Glutamatergic neuron (in vitro differentiated cells): Measurements from ENCODE around the gene CALCOCO1. TPM values are rescaled to one million over a fixed set of nuclear protein-coding genes. Genes with fewer than 3 reads are reported as not detected.
A peak's percentile ranks its signal among the peaks of the same experiment; 100 is the strongest.

Source experiments
- DNase-seq: peaks from one replicate; pipeline ENCODE4 v3.0.0; 2022
- H3K27ac Mint-ChIP-seq: one replicate; pipeline ENCODE4 v1.8.0; 2020; ENCODE audit warnings: mild to moderate bottlenecking, mixed read lengths, inconsistent platforms; ENCODE audit not compliant: unreplicated experiment
- H3K27me3 Mint-ChIP-seq: one replicate; pipeline ENCODE4 v1.8.0; 2020; ENCODE audit warnings: mild to moderate bottlenecking, moderate library complexity, mixed read lengths, inconsistent platforms; ENCODE audit not compliant: unreplicated experiment
- H3K36me3 Mint-ChIP-seq: one replicate; pipeline ENCODE4 v1.8.0; 2020; ENCODE audit warnings: mild to moderate bottlenecking, mixed read lengths, inconsistent platforms; ENCODE audit not compliant: unreplicated experiment
- H3K4me1 Mint-ChIP-seq: one replicate; pipeline ENCODE4 v1.8.0; 2020; ENCODE audit warnings: mild to moderate bottlenecking, low read depth, mixed read lengths, inconsistent platforms; ENCODE audit not compliant: unreplicated experiment
- H3K4me3 Mint-ChIP-seq: one replicate; pipeline ENCODE4 v1.8.0; 2020; ENCODE audit warnings: mild to moderate bottlenecking, mixed read lengths, inconsistent platforms; ENCODE audit not compliant: unreplicated experiment
- H3K9me3 Mint-ChIP-seq: one replicate; pipeline ENCODE4 v1.8.0; 2020; ENCODE audit warnings: mild to moderate bottlenecking, moderate library complexity, mixed read lengths, inconsistent platforms; ENCODE audit not compliant: unreplicated experiment
- CTCF ChIP-seq: fragments of 200-600 bp; sonication (generic); IDR thresholded peaks from one replicate; pipeline ENCODE4 v1.5.0; 2021; ENCODE audit not compliant: partially characterized antibody, unreplicated experiment
- total RNA-seq: library from RNA; stranded (reverse); fragmentation: NEBNext Ultra II Directional; extraction: Animal tissue kit (Norgen Biotek cat#: 25700); gene quantifications from one replicate; pipeline ENCODE4 v1.2.1, GENCODE V29; 2021; ENCODE audit not compliant: unreplicated experiment

Gene CALCOCO1
- total RNA-seq, 1 donor from 2014 or later = 151 TPM

- Mint-ChIP-seq H3K9me3 (peaks cover 3% of the 10 kb centered on the region), H3K4me3 (no peak overlapping the region), H3K4me1 (peaks cover 5% of the 10 kb centered on the region), H3K36me3 (no peaks in the 10 kb centered on the region), H3K27me3 (peaks cover 14% of the 10 kb centered on the region), H3K27ac (no peak overlapping the region)
- DNase-seq = no peak
- TF ChIP-seq CTCF = no peak
Observed at GRCh38 chr12:53733807-53734200, 6.6 kb upstream of the CALCOCO1 start.

GRCh38 chr12:53733051-53733806 lies 6.0 kb upstream of the CALCOCO1 start:
- Mint-ChIP-seq H3K27me3 (peaks cover 12% of the 10 kb centered on the region), H3K9me3 (peaks cover 3% of the 10 kb centered on the region), H3K27ac (no peak overlapping the region), H3K4me3 (no peak overlapping the region), H3K36me3 (no peaks in the 10 kb centered on the region), H3K4me1 (peaks cover 3% of the 10 kb centered on the region)
- DNase-seq = no peak
- TF ChIP-seq CTCF = no peak

GRCh38 chr12:53729644-53730043 lies 2.4 kb upstream of the CALCOCO1 start:
- peaks cover 2% of the 10 kb centered on the region for H3K27me3 Mint-ChIP-seq
- H3K9me3 Mint-ChIP-seq = peaks cover 5% of the 10 kb centered on the region
- H3K4me1 Mint-ChIP-seq = no peaks in the 10 kb centered on the region
- H3K27ac Mint-ChIP-seq = no peak overlapping the region
- H3K36me3 Mint-ChIP-seq = peaks cover 2% of the 10 kb centered on the region
- no peak for TF ChIP-seq CTCF
- H3K4me3 Mint-ChIP-seq = no peak overlapping the region
- no peak for DNase-seq

- Mint-ChIP-seq H3K27ac (no peak overlapping the region), H3K4me1 (no peaks in the 10 kb centered on the region)
Observed at GRCh38 chr12:53728206-53728605, 954 bp upstream of the CALCOCO1 start.

More at GRCh38 chr12:53728206-53728605, 954 bp upstream of the CALCOCO1 start:
- TF ChIP-seq CTCF = no peak
- Mint-ChIP-seq H3K36me3 (peaks cover 7% of the 10 kb centered on the region), H3K9me3 (peaks cover 3% of the 10 kb centered on the region), H3K27me3 (peaks cover 4% of the 10 kb centered on the region), H3K4me3 (peak overlapping the region; percentile 97)
- DNase-seq = no peak
